Nephron (organoid): ENCODE measurements around the gene SLC9A9.
A peak's percentile ranks its signal among the peaks of the same experiment; 100 is the strongest.

Source experiments
- H3K27ac Mint-ChIP-seq, 3 experiments: 2 replicates each; pipeline ENCODE4 v1.8.0; 2020; ENCODE audit warnings: mixed read lengths in 3 of 3, mild to moderate bottlenecking in 2 of 3, moderate library complexity in 1 of 3
- H3K27me3 Mint-ChIP-seq: 2 replicates; pipeline ENCODE4 v1.8.0; 2021; ENCODE audit warnings: low read depth, mild to moderate bottlenecking, moderate library complexity, mixed read lengths
- H3K36me3 Mint-ChIP-seq: 2 replicates; pipeline ENCODE4 v1.8.0; 2020; ENCODE audit warnings: low read depth, mixed read lengths
- H3K4me1 Mint-ChIP-seq: 2 replicates; pipeline ENCODE4 v1.8.0; 2020; ENCODE audit warnings: mixed read lengths
- H3K4me3 Mint-ChIP-seq, 3 experiments: 2 replicates each; pipeline ENCODE4 v1.8.0; 2020; ENCODE audit warnings: mild to moderate bottlenecking in 3 of 3, mixed read lengths in 3 of 3, moderate library complexity in 2 of 3
- H3K9me3 Mint-ChIP-seq: 2 replicates; pipeline ENCODE4 v1.8.0; 2020; ENCODE audit warnings: mixed read lengths
- CTCF ChIP-seq, 3 experiments: fragments of 200-600 bp; sonication (generic); IDR thresholded peaks; one replicate each; pipeline ENCODE4 v1.5.0; 2021; ENCODE audit warnings: antibody characterized with exemption in 3 of 3; ENCODE audit not compliant: unreplicated experiment in 3 of 3

Gene SLC9A9

GRCh38 chr3:143753456-143753855, 94.8 kb downstream of the SLC9A9 start:
- Mint-ChIP-seq H3K27me3 (no peaks in the 10 kb centered on the region), H3K36me3 (no peaks in the 10 kb centered on the region), H3K4me3 (no peak overlapping the region), H3K27ac (peak overlapping the region; percentile 30 to 76 (median 71)), H3K4me1 (peaks cover 27% of the 10 kb centered on the region), H3K9me3 (no peaks in the 10 kb centered on the region)
- TF ChIP-seq CTCF (IDR thresholded peaks at IDR 0.05; ENCODE audit: unreplicated experiment in 3 of 3): no peak

- Mint-ChIP-seq H3K36me3 (no peaks in the 10 kb centered on the region), H3K27ac (peak overlapping the region; percentile 30 to 76 (median 71)), H3K4me1 (peaks cover 27% of the 10 kb centered on the region), H3K4me3 (no peak overlapping the region), H3K9me3 (no peaks in the 10 kb centered on the region), H3K27me3 (no peaks in the 10 kb centered on the region)
- TF ChIP-seq CTCF (IDR thresholded peaks at IDR 0.05; ENCODE audit: unreplicated experiment in 3 of 3): peak in 1 of 3 experiments; percentile 14
Observed at GRCh38 chr3:143753006-143753405, 95.3 kb downstream of the SLC9A9 start.

- Mint-ChIP-seq H3K4me3 (no peak overlapping the region), H3K27me3 (no peaks in the 10 kb centered on the region), H3K9me3 (no peaks in the 10 kb centered on the region), H3K27ac (no peak overlapping the region), H3K36me3 (no peaks in the 10 kb centered on the region), H3K4me1 (peaks cover 27% of the 10 kb centered on the region)
- no peak for TF ChIP-seq CTCF (IDR thresholded peaks at IDR 0.05; ENCODE audit: unreplicated experiment in 3 of 3)
Observed at GRCh38 chr3:143751643-143752178, 96.6 kb downstream of the SLC9A9 start.

- H3K9me3 Mint-ChIP-seq: no peaks in the 10 kb centered on the region
- H3K36me3 Mint-ChIP-seq: no peaks in the 10 kb centered on the region
- H3K27ac Mint-ChIP-seq: no peak overlapping the region
- no peak overlapping the region for H3K4me3 Mint-ChIP-seq
- TF ChIP-seq CTCF (IDR thresholded peaks at IDR 0.05; ENCODE audit: unreplicated experiment in 3 of 3): no peak
- peaks cover 27% of the 10 kb centered on the region for H3K4me1 Mint-ChIP-seq
- no peaks in the 10 kb centered on the region for H3K27me3 Mint-ChIP-seq
Observed at GRCh38 chr3:143750841-143751240, 97.4 kb downstream of the SLC9A9 start.

GRCh38 chr3:143749926-143750325, 98.3 kb downstream of the SLC9A9 start:
- peaks cover 26% of the 10 kb centered on the region for H3K4me1 Mint-ChIP-seq
- H3K27ac Mint-ChIP-seq: no peak overlapping the region
- H3K36me3 Mint-ChIP-seq: no peaks in the 10 kb centered on the region
- H3K27me3 Mint-ChIP-seq: no peaks in the 10 kb centered on the region
- H3K9me3 Mint-ChIP-seq: no peaks in the 10 kb centered on the region
- no peak for TF ChIP-seq CTCF (IDR thresholded peaks at IDR 0.05; ENCODE audit: unreplicated experiment in 3 of 3)
- H3K4me3 Mint-ChIP-seq: no peak overlapping the region

- Mint-ChIP-seq H3K4me1 (no peaks in the 10 kb centered on the region), H3K9me3 (peaks cover 14% of the 10 kb centered on the region), H3K27ac (no peak overlapping the region), H3K4me3 (no peak overlapping the region), H3K27me3 (no peaks in the 10 kb centered on the region), H3K36me3 (peaks cover under 1% of the 10 kb centered on the region)
- no peak for TF ChIP-seq CTCF (IDR thresholded peaks at IDR 0.05; ENCODE audit: unreplicated experiment in 3 of 3)
Observed at GRCh38 chr3:143737065-143737464, 111.2 kb downstream of the SLC9A9 start.
